Stimulated activated CD4-positive, alpha-beta T cell treated with anti-CD3 and anti-CD28 coated beads, Interleukin-4, amount 100 ng/mL, for 4 hours (primary cell): ENCODE measurements around the gene KHDRBS2.

Source experiments
- DNase-seq, 2 experiments: peaks; one replicate each; pipeline ENCODE4 v3.0.0-alpha.2; 2020

Gene KHDRBS2

DNA sequence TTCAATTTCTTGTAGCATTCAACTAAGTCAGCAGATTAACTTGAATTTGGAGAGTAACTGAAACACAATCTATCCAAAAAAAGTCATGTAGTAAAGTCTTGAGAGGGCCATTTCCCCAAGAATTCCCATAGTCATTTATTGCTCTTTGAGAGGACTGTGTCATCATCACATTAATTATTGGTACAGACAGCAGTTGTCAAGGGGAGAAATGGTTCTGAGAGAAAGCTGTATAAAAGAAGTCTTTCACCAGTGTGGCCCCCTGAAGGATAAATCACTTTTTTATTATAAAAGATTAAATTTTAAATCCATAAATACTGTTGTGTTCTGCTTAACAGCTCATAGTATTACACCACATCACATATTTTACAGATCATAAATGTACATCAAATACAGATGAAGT is 111.5 kb downstream of the KHDRBS2 start:
- DNase-seq: no peak

DNA sequence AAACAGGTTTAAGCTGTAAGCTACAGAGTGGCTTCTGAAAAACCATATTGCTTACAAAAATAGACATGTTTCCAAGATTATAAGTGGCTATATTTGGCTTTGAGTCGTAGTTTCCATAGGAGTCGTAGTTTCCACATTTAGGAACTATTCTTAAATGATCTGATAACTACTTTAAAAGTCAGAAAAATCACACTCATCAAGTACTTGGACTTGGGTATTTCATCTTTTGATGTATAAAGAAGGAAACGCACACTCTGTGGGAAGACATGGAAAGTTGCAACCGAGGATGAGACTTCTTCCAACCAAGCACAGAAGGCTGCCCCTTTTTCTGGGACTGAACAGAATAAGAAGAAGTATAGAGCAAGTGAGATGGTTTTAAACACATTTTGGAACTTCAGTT is 118.3 kb downstream of the KHDRBS2 start:
- no peak for DNase-seq

DNA sequence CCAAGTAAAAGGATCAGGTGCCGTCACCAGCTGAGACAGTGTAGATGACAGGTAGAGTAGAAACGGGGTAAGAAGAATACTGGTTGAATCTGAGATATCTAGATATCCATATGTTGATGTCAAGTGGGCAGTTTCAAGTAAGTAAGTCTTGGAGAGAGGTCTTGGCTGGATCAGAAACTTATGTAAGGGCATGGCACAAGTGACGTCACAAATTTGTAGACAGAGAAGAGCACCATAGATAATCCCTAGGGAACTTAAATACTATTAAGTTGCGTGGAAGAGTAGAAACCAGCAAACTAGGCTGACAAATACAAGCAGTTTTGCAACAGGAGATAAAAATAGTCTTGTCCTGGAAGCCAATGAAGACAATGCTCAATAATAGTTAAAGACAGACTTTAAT is 123.2 kb downstream of the KHDRBS2 start:
- DNase-seq: no peak

DNA sequence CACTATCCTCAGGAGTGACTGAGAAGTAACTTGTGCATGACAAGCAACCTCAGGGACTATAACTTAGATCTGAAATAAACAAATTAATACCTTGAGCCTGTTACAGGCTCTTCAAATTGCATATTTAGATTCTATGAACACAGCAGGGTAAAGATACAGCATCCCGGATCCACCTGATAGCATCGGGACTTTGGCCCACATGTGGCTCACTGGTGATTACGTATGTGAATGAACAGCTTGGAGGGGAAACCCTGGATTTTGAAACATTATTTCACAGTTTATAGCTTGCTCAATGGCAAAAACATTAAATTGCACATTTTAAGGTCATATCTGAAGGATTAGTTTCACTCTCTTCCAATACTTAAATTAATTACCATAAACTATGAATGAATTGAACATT is 133.2 kb downstream of the KHDRBS2 start:
- DNase-seq: no peak

DNA sequence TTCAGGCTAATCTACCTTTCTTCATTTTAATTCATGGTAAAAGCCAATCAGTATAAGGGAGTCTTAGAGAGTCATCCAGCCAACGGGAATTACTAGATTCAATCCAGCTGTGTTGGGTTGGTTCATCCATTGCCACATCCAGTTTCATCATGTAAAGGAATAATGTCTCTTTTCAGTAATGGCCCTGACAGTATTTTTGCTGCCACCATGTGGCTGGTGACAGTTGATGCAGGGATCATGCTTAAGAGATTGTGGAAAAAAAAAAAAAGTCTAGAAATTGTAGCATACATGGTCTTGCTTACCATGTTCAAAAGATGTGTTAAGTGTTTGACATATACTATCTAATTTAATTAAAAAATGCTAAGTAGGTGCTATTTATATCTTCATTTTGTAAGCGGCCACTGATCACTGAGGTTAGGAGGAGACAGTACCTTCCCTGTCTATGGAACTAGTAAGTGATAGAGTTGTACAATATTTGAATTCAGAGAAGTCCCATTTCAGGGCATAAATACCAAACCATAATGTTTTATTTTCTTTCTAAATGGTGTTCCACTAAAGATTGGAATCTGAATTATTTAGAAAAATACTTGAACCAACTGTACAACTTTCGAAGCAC is 135.9 kb downstream of the KHDRBS2 start:
- DNase-seq: no peak

- DNase-seq: no peak
Measured at GRCh38 chr6:62146954-62147853, 138.8 kb downstream of the KHDRBS2 start.

GRCh38 chr6:62129127-62129526 is 156.9 kb downstream of the KHDRBS2 start:
- no peak for DNase-seq

GRCh38 chr6:62119401-62119800 is 166.6 kb downstream of the KHDRBS2 start:
- no peak for DNase-seq

DNA sequence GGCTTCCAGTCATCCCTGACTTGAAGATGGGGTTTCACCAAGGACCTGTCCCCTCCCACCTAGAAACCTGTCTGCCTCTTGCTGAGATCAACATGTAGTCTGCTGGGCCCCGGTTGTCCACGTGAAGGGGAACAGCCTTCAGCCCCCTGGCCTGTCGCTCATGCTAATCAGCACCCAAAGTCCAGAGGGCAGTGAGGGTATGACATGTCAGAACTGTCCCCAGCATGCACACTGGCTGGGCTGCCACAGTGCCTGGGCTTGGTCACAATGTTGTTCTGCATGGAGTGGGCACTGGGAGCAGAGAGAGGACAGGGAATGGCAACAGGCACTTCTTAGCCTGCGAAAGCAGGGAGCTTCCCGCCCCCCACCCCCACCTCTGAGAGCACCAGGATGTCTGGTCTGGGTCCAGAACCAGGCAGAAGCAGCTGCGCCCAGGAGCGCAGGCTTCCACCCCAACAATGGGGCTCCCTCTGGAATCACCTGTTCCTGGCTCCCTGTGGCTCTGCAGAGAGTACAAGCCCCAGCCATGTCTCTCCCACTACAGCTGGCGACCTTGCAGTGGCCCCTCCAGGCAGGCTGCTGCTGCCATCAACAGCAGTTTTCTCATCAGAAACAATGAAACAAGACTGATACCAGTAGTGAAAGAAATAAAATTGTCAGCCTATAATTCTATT is 182.7 kb downstream of the KHDRBS2 start:
- DNase-seq: no peak

DNA sequence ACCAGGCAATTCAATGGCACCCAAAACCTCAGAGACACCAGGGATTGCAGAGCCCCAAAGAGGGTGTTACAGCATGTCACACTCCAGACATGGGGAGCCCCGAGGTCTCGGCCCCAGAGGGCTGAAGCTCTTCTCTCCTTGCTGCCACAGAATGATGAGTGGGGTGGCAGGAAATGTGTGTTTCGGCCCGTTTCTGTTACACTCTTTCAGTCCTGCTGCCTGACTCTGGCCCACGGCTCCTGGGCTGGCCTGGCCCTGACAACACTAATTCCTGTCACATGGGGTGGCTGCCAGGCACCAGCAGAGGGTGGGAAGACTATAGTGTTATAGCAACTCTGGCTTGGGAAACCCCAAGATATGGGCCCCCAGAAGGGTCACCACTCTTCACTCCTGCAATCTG is 183.6 kb downstream of the KHDRBS2 start:
- DNase-seq: no peak

DNA sequence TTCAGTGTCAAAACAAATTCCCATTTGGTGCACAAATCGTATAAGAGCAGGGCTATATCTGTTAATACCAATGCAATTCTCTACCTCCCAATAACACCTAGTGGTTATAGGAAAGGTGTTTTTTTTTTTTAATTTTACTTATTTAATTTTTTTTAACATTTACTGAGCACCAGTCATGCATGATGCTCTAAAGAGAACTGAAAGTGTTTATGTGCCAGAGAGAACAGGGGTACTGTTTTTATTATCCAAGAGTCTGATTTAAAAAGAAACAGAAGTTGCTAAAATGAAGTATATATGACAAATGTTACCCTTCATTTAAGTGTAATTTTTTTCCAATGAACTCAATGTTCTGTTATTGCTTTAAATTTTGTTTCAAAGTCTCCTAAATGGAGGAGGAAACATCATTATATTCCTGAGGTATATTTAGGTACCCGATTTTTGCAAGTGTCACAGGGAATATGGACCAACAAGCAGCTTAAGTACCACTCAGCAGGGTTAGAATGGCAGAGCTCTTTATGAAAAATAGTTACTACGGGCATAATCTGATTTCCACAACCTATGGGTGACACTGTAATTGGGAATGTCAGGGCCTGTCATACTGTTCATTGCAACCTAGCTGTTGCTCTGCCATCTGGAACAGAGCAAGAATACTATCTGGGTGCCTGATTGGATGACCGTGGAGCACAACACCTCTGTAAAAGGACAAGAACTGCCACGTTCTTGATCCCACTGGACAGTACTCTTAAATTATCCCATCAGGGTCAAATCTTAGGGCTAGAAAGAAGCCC is 195.4 kb downstream of the KHDRBS2 start:
- DNase-seq: no peak

GRCh38 chr6:62089781-62090180 is 196.2 kb downstream of the KHDRBS2 start:
- DNase-seq: no peak

DNA sequence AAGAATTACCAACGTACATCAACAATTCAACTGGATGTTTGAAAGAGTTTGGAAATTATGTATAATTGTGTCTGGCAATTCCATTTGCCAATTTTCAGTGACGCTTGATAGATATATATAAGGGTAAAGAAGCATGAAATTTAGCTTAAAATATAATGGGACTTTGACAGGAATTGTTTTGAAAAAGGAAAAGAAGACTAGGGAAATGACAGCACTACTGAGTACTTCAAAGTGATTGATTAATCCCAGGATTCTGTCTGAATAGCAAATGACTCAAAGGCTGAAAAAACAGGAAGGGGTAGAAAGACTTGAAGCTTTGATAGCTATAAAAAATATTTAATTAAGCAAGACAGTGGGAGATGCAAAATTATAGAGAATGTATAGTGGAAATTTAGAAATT is 200.0 kb downstream of the KHDRBS2 start:
- DNase-seq: no peak

DNA sequence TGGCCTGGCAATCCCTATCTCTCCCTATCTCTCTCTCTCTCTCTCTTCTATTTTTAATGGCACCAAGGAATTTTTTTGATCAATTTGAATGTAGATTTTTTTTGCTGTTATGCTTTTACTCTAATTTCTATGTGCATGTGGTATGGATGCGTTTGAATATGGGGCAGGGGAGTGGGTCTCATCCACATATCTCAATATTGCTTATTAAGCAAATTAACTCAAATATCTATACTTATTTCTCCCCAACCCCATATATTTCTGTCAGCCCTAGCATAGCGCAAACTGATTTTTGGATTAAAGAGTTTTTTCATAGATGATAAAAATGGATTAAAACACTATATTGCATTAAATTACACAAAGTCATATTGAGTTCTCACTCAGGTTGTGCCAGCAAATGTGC is 210.2 kb downstream of the KHDRBS2 start:
- DNase-seq: no peak

GRCh38 chr6:62059901-62060300 is 226.1 kb downstream of the KHDRBS2 start:
- no peak for DNase-seq

GRCh38 chr6:62057300-62057699 is 228.7 kb downstream of the KHDRBS2 start:
- no peak for DNase-seq

GRCh38 chr6:62045502-62045901 is 240.5 kb downstream of the KHDRBS2 start:
- no peak for DNase-seq

- DNase-seq: no peak
Measured at GRCh38 chr6:62043084-62043483, 242.9 kb downstream of the KHDRBS2 start.

- no peak for DNase-seq
Measured at GRCh38 chr6:62042429-62042828, 243.6 kb downstream of the KHDRBS2 start.

DNA sequence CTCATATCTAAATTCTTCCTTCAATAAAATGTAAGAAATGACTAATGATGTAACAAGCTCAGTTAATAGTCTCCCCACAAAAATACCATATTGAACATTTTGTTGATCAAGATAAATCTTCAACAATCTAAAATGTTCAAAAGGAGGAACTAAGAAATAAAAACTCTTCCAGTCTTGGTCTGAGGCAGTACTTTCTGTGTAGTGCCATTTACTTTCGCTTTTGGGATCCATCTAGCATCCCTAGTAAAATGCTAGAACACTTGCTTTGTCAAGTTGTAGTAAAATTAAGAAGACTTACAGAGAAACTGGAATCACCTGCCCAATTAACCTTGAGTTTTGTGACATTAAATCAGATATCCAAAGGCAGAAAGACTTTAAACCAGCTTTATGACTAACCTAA is 246.4 kb downstream of the KHDRBS2 start:
- no peak for DNase-seq

GRCh38 chr6:62037445-62037844 is 248.6 kb downstream of the KHDRBS2 start:
- no peak for DNase-seq

DNA sequence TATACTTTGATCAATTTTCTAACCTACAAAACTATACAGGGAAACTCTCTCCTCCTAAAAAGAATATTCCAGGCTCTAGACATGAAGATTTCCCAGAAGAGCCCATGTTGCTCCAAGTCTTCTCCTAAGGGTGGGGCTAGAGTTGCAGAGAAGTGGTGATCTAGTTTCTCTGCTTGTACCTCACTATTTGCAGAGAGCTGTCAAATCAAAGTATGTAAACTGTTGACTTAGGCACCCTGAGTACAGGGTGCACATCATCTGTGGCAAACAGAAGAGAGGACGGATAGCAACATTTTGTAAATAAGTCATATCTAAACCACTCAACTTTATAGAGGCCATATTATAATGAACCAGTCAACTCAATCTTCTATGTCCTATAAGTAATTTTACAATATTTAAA is 250.1 kb downstream of the KHDRBS2 start:
- DNase-seq: no peak

- no peak for DNase-seq
Measured at GRCh38 chr6:62013719-62014118, 272.3 kb downstream of the KHDRBS2 start.
